Tibial nerve (tissue), 4 donors: ENCODE results near the gene TCP11. TPM values are rescaled to one million over a fixed set of nuclear protein-coding genes. Genes with fewer than 3 reads are reported as not detected.

Source experiments
- DNase-seq, 2 donors: peaks; one replicate each; pipeline ENCODE4 v3.0.0-alpha.2; 2019; ENCODE audit warnings: low spot score in 2 of 2
- H3K27ac ChIP-seq, 4 donors: fragments of 200-600 bp; sonication (generic) in 3 of 4; one replicate each; pipeline ENCODE4 v1.5.1; 2017 to 2019; ENCODE audit warnings: mild to moderate bottlenecking in 1 of 4
- H3K27me3 ChIP-seq, 2 donors: fragments of 200-600 bp; sonication (generic) in 1 of 2; one replicate each; pipeline versions ENCODE4 v1.5.1 to v1.6.0; 2017 to 2019
- H3K36me3 ChIP-seq, 3 donors: fragments of 200-600 bp; sonication (generic); one replicate each; pipeline ENCODE4 v1.5.1; 2018 to 2019
- H3K4me1 ChIP-seq, 4 donors: fragments of 200-600 bp; sonication (generic) in 3 of 4; one replicate each; pipeline ENCODE4 v1.5.1; 2017 to 2019
- H3K4me3 ChIP-seq, 4 donors: fragments of 200-600 bp; sonication (generic) in 3 of 4; one replicate each; pipeline ENCODE4 v1.5.1; 2017 to 2019; ENCODE audit warnings: mild to moderate bottlenecking in 1 of 4, moderate library complexity in 1 of 4
- H3K9me3 ChIP-seq, 4 donors: fragments of 200-600 bp; sonication (generic) in 3 of 4; one replicate each; pipeline ENCODE4 v1.5.1; 2017 to 2019
- CTCF ChIP-seq, 5 experiments: fragments of 200-600 bp in 3 of 5; fragments of 450-650 bp in 2 of 5; sonication (generic) in 3 of 5; IDR thresholded peaks; one replicate each; pipeline ENCODE4 v1.5.1; 2016 to 2019; ENCODE audit warnings: antibody characterized with exemption in 5 of 5, mild to moderate bottlenecking in 3 of 5, moderate library complexity in 2 of 5
- EP300 ChIP-seq, 2 donors: sonication (generic); formaldehyde crosslinking; IDR thresholded peaks; one replicate each; pipeline ENCODE4 v1.6.1; 2017; ENCODE audit warnings: antibody characterized with exemption in 2 of 2, mild to moderate bottlenecking in 1 of 2
- POLR2A ChIP-seq, 2 donors: fragments of 450-650 bp; IDR thresholded peaks; one replicate each; pipeline ENCODE4 v1.6.1; 2017; ENCODE audit warnings: antibody characterized with exemption in 2 of 2, mild to moderate bottlenecking in 2 of 2, moderate library complexity in 2 of 2
- WGBS, 2 donors: methylation state at CpG; one replicate each; pipeline ENCODE4 v1.1.5; 2018; 5-methylcytosine and 5-hydroxymethylcytosine counted together
- total RNA-seq, 4 donors: library from RNA; depleted of rRNA; stranded (reverse); fragments of >200 nt; gene quantifications; one replicate each; pipeline ENCODE4 v1.1.0, GENCODE V29; 2016

TCP11 gene
- total RNA-seq, 4 donors from 2014 or later: 0.84 TPM; not detected in 3

GRCh38 chr6:35088281-35089215, 52.6 kb downstream of the TCP11 start:
- H3K27ac ChIP-seq: peak overlapping the region in 2 of 4 donors; percentile 29 to 49
- peaks cover 0 to 71% (median 16%) of the 10 kb centered on the region in 4 donors for H3K4me1 ChIP-seq
- WGBS, 2 donors: 65 to 66% methylated on average over 24 of the region's 24 CpGs
- H3K4me3 ChIP-seq: no peak overlapping the region
- no peaks in the 10 kb centered on the region for H3K27me3 ChIP-seq
- H3K9me3 ChIP-seq: no peaks in the 10 kb centered on the region
- TF ChIP-seq POLR2A (IDR thresholded peaks at IDR 0.05) (no peak), EP300 (IDR thresholded peaks at IDR 0.05) (no peak), CTCF (IDR thresholded peaks at IDR 0.05) (no peak)
- DNase-seq: no peak
- H3K36me3 ChIP-seq: peaks cover 3 to 81% (median 15%) of the 10 kb centered on the region in 3 donors

- TF ChIP-seq EP300 (IDR thresholded peaks at IDR 0.05) (no peak), POLR2A (IDR thresholded peaks at IDR 0.05) (no peak), CTCF (IDR thresholded peaks at IDR 0.05) (no peak)
- H3K36me3 ChIP-seq: peaks cover 3 to 90% (median 15%) of the 10 kb centered on the region in 3 donors
- WGBS, 2 donors: 82 to 90% methylated on average over 10 to 15 of the region's 22 CpGs
- DNase-seq: no peak
- H3K9me3 ChIP-seq: no peaks in the 10 kb centered on the region
- no peaks in the 10 kb centered on the region for H3K27me3 ChIP-seq
- H3K27ac ChIP-seq: peak overlapping the region in 1 of 4 donors; percentile 44
- H3K4me3 ChIP-seq: no peak overlapping the region
- H3K4me1 ChIP-seq: peaks cover 0 to 71% (median 12%) of the 10 kb centered on the region in 4 donors
Measured at GRCh38 chr6:35087361-35088280, 53.5 kb downstream of the TCP11 start.

GRCh38 chr6:35086636-35087360, 54.3 kb downstream of the TCP11 start:
- no peaks in the 10 kb centered on the region for H3K27me3 ChIP-seq
- DNase-seq: no peak
- no peak overlapping the region for H3K4me3 ChIP-seq
- H3K27ac ChIP-seq: peak overlapping the region in 1 of 4 donors; percentile 44
- H3K9me3 ChIP-seq: no peaks in the 10 kb centered on the region
- peaks cover 3 to 97% (median 15%) of the 10 kb centered on the region in 3 donors for H3K36me3 ChIP-seq
- H3K4me1 ChIP-seq: peaks cover 0 to 71% (median 15%) of the 10 kb centered on the region in 4 donors
- TF ChIP-seq POLR2A (IDR thresholded peaks at IDR 0.05) (no peak), EP300 (IDR thresholded peaks at IDR 0.05) (no peak), CTCF (IDR thresholded peaks at IDR 0.05) (no peak)
- 85 to 87% methylated on average over 12 of the region's 12 CpGs for WGBS, 2 donors

- WGBS, 2 donors: 93 to 94% methylated on average over 9 to 10 of the region's 10 CpGs
- Histone ChIP-seq H3K4me3 (no peak overlapping the region), H3K27me3 (no peaks in the 10 kb centered on the region), H3K9me3 (no peaks in the 10 kb centered on the region), H3K36me3 (peaks cover 3 to 97% (median 15%) of the 10 kb centered on the region in 3 donors), H3K4me1 (peaks cover 0 to 72% (median 17%) of the 10 kb centered on the region in 4 donors), H3K27ac (peak overlapping the region in 1 of 4 donors; percentile 9)
- TF ChIP-seq EP300 (IDR thresholded peaks at IDR 0.05) (no peak), CTCF (IDR thresholded peaks at IDR 0.05) (no peak), POLR2A (IDR thresholded peaks at IDR 0.05) (no peak)
- DNase-seq: no peak
Measured at GRCh38 chr6:35086282-35086632, 54.9 kb downstream of the TCP11 start.
